ENCODE measurements around the gene KCNK18. TPM values are rescaled to one million over a fixed set of nuclear protein-coding genes. Genes with fewer than 3 reads are reported as not detected.

KCNK18 gene
- not detected in 2 replicates for total RNA-seq

DNA sequence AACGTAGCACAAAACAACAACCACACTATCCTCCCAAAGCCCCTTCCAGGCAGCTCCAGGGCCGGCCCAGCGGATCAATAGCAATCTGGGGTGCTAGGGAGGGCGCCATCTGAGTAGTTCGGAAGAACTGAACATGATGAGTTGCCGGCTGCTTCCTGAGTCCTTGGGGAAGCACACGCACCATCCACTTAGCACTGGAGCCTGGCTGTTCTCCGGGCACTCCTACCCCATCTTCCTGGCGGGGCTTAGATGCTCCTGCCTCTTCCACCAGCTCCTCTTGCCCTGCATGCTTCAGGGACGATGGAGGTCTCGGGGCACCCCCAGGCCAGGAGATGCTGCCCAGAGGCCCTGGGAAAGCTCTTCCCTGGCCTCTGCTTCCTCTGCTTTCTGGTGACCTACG is at the start of gene KCNK18:
Gene KCNK18, plus strand, starts transcription at position 301 of the 400 bp plus-strand sequence. Its CDS starts 0 bp downstream, at position 301.

DNA sequence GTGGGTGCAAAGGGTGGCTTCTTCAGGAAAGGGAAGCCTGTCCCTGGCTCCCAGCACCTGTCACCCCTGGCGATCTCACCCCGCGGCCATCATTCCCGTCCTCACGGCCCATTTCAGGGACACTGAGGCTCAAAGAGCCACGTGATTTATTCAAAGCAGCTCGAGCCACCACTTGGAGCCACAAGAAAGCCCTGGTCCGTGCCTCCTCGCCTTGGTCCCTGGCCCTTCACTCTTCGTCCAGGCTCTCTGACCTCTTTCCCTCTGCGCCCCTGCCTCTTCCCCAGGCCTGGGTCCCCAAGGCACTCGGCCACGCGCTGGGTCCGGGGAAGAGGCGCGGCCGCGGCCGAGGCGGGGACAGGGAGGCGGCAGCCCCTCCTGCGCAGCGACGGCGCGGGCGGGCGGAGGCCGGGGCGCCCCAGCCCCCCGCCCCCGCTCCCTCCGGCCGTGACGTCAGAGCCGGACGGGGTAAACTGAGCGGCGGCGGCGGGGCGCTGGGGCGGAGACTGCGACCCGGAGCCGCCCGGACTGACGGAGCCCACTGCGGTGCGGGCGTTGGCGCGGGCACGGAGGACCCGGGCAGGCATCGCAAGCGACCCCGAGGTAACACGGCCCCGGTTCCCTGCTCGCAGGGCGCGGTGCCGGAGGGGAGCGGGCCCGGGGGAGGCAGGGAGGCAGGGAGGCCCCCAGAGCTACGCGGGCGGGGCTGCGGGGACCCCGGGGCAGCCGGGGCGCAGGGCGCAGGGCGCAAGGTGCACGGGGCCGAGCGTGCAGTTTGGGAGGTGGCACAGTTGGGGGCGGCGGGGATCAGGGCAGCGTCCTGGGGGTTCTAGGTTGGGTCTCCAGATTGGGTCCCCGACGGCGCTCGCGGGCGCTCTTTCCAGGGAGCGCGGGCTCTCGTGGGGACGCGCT is 43.6 kb downstream of the KCNK18 start, which contains the start of gene SLC18A2:
Gene SLC18A2, plus strand, starts transcription at position 494 of the 909 bp plus-strand sequence. CDS start 580 bp downstream, outside the sequence.

Other genes with a start within 250 kb of the KCNK18 start
- gene SHTN1, start 192.3 kb upstream of the KCNK18 start, total RNA-seq: 3.5 and 4.2 TPM in 2 replicates
- gene VAX1, start 59.2 kb upstream of the KCNK18 start, total RNA-seq: not detected in 2 replicates
- gene SLC18A2, start 43.6 kb downstream of the KCNK18 start, total RNA-seq: not detected in 2 replicates
- 13.6 and 14.7 TPM in 2 replicates for gene PDZD8, start 178.0 kb downstream of the KCNK18 start, total RNA-seq

All from epithelial cell of umbilical artery (primary cell).